Dermis microvascular lymphatic vessel endothelial cell (primary cell): ENCODE results near the gene CDH13. TPM values are rescaled to one million over a fixed set of nuclear protein-coding genes. Genes with fewer than 3 reads are reported as not detected.

Experiments
- DNase-seq, 2 donors: peaks; one replicate each; pipeline versions ENCODE4 v3.0.0 to v3.0.0-alpha.2; 2010; ENCODE audit warnings: low read depth in 2 of 2
- total RNA-seq: library from RNA; depleted of rRNA; stranded (reverse); fragments of >200 nt; gene quantifications from 2 replicates; pipeline ENCODE4 v1.2.1, GENCODE V29; 2014

CDH13 gene
- total RNA-seq, 1 donor from 2014 or later, result 68.9 TPM

GRCh38 chr16:82993415-82993814, 366.6 kb downstream of the CDH13 start:
- DNase-seq, result no peak

- no peak for DNase-seq
Measured at GRCh38 chr16:82993926-82994325, 367.2 kb downstream of the CDH13 start.

GRCh38 chr16:82995286-82995923, 368.6 kb downstream of the CDH13 start:
- peak in 1 of 2 donors; percentile 57 for DNase-seq

GRCh38 chr16:82995924-82996441, 369.2 kb downstream of the CDH13 start:
- DNase-seq, result peak; percentile 91 to 97

GRCh38 chr16:82996814-82997213, 370.0 kb downstream of the CDH13 start:
- no peak for DNase-seq

- DNase-seq, result no peak
Measured at GRCh38 chr16:82999711-83000110, 372.9 kb downstream of the CDH13 start.

- DNase-seq, result peak; percentile 67 to 95
Measured at GRCh38 chr16:83002351-83003334, 375.9 kb downstream of the CDH13 start.

- no peak for DNase-seq
Measured at GRCh38 chr16:83004868-83005652, 378.3 kb downstream of the CDH13 start.

- DNase-seq, result no peak
Measured at GRCh38 chr16:83005653-83006160, 378.9 kb downstream of the CDH13 start.

- DNase-seq, result no peak
Measured at GRCh38 chr16:83010776-83011720, 384.3 kb downstream of the CDH13 start.

- no peak for DNase-seq
Measured at GRCh38 chr16:83011939-83012338, 385.2 kb downstream of the CDH13 start.

GRCh38 chr16:83013071-83013470, 386.3 kb downstream of the CDH13 start:
- no peak for DNase-seq

- DNase-seq, result no peak
Measured at GRCh38 chr16:83019963-83020362, 393.2 kb downstream of the CDH13 start.

- DNase-seq, result no peak
Measured at GRCh38 chr16:83021045-83021444, 394.3 kb downstream of the CDH13 start.

GRCh38 chr16:83021746-83022145, 395.0 kb downstream of the CDH13 start:
- DNase-seq, result no peak

- DNase-seq, result no peak
Measured at GRCh38 chr16:83023011-83023410, 396.2 kb downstream of the CDH13 start.

GRCh38 chr16:83023640-83024039, 396.9 kb downstream of the CDH13 start:
- peak in 1 of 2 donors; percentile 61 for DNase-seq

GRCh38 chr16:83027973-83028372, 401.2 kb downstream of the CDH13 start:
- DNase-seq, result no peak

- peak in 1 of 2 donors; percentile 9 for DNase-seq
Measured at GRCh38 chr16:83029467-83029866, 402.7 kb downstream of the CDH13 start.

GRCh38 chr16:83031524-83031923, 404.8 kb downstream of the CDH13 start:
- DNase-seq, result no peak
